WTC11 (cell line): ENCODE results near the gene COL17A1.

Experiments used
- CTCF ChIP-seq: fragments of 200-600 bp; IDR thresholded peaks from 2 replicates; pipeline ENCODE4 v1.8.0; 2022; ENCODE audit warnings: antibody characterized with exemption
- ETV6 ChIP-seq: sonication (generic); formaldehyde crosslinking; IDR thresholded peaks from 2 replicates; pipeline ENCODE4 v1.8.1; 2022; ENCODE audit warnings: mild to moderate bottlenecking, missing genetic modification reagents
- MAX ChIP-seq: sonication (generic); formaldehyde crosslinking; IDR thresholded peaks from 2 replicates; pipeline ENCODE4 v1.8.0; 2022; ENCODE audit warnings: mild to moderate bottlenecking, missing genetic modification reagents
- NFE2L1 ChIP-seq: sonication (generic); formaldehyde crosslinking; IDR thresholded peaks from 2 replicates; pipeline ENCODE4 v1.8.1; 2023; ENCODE audit warnings: missing genetic modification reagents
- NR2C2 ChIP-seq: sonication (generic); formaldehyde crosslinking; IDR thresholded peaks from 2 replicates; pipeline ENCODE4 v1.8.0; 2022; ENCODE audit warnings: mild to moderate bottlenecking, missing genetic modification reagents
- USF2 ChIP-seq: sonication (generic); formaldehyde crosslinking; IDR thresholded peaks from 2 replicates; pipeline ENCODE4 v1.8.1; 2023; ENCODE audit warnings: mild to moderate bottlenecking, missing genetic modification reagents, moderate library complexity

- TF ChIP-seq CTCF = no peak
- TF ChIP-seq NFE2L1 = no peak
- TF ChIP-seq ETV6 = no peak
- TF ChIP-seq NR2C2 (CRISPR knock-in tag) = no peak
- no peak for TF ChIP-seq USF2 (CRISPR knock-in tag)
- TF ChIP-seq MAX (CRISPR knock-in tag) = no peak
Measured at GRCh38 chr10:104081998-104082397, 3.7 kb downstream of the COL17A1 start.
